Ishikawa (cell line): Measurements from ENCODE around the gene FOXP1.

ENCODE experiments used
- CEBPB ChIP-seq: IDR thresholded peaks from 2 replicates; pipeline ENCODE4 v1.6.1; 2012
- CREB1 ChIP-seq: IDR thresholded peaks from 2 replicates; pipeline ENCODE4 v1.6.1; 2012; ENCODE audit warnings: low read depth
- EGR1 ChIP-seq: IDR thresholded peaks from 2 replicates; pipeline ENCODE4 v1.6.1; 2012
- EP300 ChIP-seq: IDR thresholded peaks from 2 replicates; pipeline ENCODE4 v1.6.1; 2012; ENCODE audit warnings: borderline replicate concordance
- FOXM1 ChIP-seq: IDR thresholded peaks from 2 replicates; pipeline ENCODE4 v1.6.1; 2012; ENCODE audit warnings: low read depth, borderline replicate concordance
- NFIC ChIP-seq: IDR thresholded peaks from 2 replicates; pipeline ENCODE4 v1.6.1; 2012
- RAD21 ChIP-seq: IDR thresholded peaks from 2 replicates; pipeline ENCODE4 v1.6.1; 2012; ENCODE audit warnings: low read depth
- REST ChIP-seq: IDR thresholded peaks from 2 replicates; pipeline ENCODE4 v1.6.1; 2012; ENCODE audit warnings: low read depth, mild to moderate bottlenecking
- TAF1 ChIP-seq: IDR thresholded peaks from 2 replicates; pipeline ENCODE4 v1.6.1; 2012; ENCODE audit warnings: low read depth, mild to moderate bottlenecking
- TCF12 ChIP-seq: IDR thresholded peaks from 2 replicates; pipeline ENCODE4 v1.6.1; 2012; ENCODE audit warnings: low read depth
- TEAD4 ChIP-seq: IDR thresholded peaks from 2 replicates; pipeline ENCODE4 v1.6.1; 2012
- YY1 ChIP-seq: IDR thresholded peaks from 2 replicates; pipeline ENCODE4 v1.6.1; 2012; ENCODE audit warnings: low read depth
- ZBTB7A ChIP-seq: IDR thresholded peaks from 2 replicates; pipeline ENCODE4 v1.6.1; 2012; ENCODE audit warnings: low read depth
- TF ChIP-seq, protein P1 (sequence below): IDR thresholded peaks from 2 replicates; pipeline ENCODE4 v1.6.1; 2012
- TF ChIP-seq, protein P2 (sequence below): IDR thresholded peaks from 2 replicates; pipeline ENCODE4 v1.6.1; 2012

Gene FOXP1

GRCh38 chr3:71546821-71547220 is 36.7 kb downstream of the FOXP1 start:
- no peak for TF ChIP-seq YY1
- TF ChIP-seq, protein P1, sequence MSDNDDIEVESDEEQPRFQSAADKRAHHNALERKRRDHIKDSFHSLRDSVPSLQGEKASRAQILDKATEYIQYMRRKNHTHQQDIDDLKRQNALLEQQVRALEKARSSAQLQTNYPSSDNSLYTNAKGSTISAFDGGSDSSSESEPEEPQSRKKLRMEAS = no peak
- TF ChIP-seq CREB1 = no peak
- no peak for TF ChIP-seq NFIC
- TF ChIP-seq EP300 = no peak
- TF ChIP-seq ZBTB7A = no peak
- no peak for TF ChIP-seq RAD21
- no peak for TF ChIP-seq TAF1
- TF ChIP-seq FOXM1 = no peak
- TF ChIP-seq, protein P2, sequence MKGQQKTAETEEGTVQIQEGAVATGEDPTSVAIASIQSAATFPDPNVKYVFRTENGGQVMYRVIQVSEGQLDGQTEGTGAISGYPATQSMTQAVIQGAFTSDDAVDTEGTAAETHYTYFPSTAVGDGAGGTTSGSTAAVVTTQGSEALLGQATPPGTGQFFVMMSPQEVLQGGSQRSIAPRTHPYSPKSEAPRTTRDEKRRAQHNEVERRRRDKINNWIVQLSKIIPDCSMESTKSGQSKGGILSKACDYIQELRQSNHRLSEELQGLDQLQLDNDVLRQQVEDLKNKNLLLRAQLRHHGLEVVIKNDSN = no peak
- TF ChIP-seq EGR1 = no peak
- TF ChIP-seq TEAD4 = no peak
- no peak for TF ChIP-seq CEBPB
- TF ChIP-seq REST = no peak
- no peak for TF ChIP-seq TCF12

DNA sequence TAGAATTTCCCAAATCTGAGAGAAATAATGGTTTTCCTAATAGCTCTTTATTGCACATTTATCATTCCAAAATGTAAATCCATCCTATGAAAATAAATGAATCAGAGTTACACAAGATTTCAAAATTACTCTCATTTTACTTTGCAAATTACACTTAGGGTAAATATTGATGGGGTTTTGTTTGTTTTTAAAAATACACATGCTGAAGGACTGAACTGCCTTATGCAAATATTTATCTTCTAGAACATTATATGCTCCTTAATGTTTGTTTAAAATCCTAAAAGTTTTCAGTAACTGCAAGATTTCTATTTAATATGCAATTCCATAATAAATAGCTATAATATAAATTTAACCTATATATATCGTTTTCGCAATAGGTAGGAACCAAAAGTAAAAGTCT is 38.2 kb downstream of the FOXP1 start:
- TF ChIP-seq CEBPB (no peak), ZBTB7A (no peak), REST (no peak), YY1 (no peak), NFIC (no peak), CREB1 (no peak), EP300 (no peak), TCF12 (no peak), TAF1 (no peak), RAD21 (no peak), FOXM1 (no peak)

- TF ChIP-seq TCF12 (no peak), RAD21 (no peak), EP300 (no peak), FOXM1 (no peak), TEAD4 (no peak), YY1 (no peak), ZBTB7A (no peak), CREB1 (no peak), EGR1 (no peak), NFIC (no peak), TAF1 (no peak), CEBPB (no peak), REST (no peak)
- TF ChIP-seq, protein P2 = no peak
- TF ChIP-seq, protein P1 = no peak
Measured at GRCh38 chr3:71543371-71544016, 40.0 kb downstream of the FOXP1 start.
